Hair follicle dermal papilla cell (primary cell): ENCODE measurements around the gene WFIKKN1. TPM values are rescaled to one million over a fixed set of nuclear protein-coding genes. Genes with fewer than 3 reads are reported as not detected.

Experiments
- total RNA-seq: library from RNA; depleted of rRNA; stranded (reverse); fragments of >200 nt; gene quantifications from 2 replicates; pipeline ENCODE4 v1.2.3, GENCODE V29; 2012

WFIKKN1 gene, protein sequence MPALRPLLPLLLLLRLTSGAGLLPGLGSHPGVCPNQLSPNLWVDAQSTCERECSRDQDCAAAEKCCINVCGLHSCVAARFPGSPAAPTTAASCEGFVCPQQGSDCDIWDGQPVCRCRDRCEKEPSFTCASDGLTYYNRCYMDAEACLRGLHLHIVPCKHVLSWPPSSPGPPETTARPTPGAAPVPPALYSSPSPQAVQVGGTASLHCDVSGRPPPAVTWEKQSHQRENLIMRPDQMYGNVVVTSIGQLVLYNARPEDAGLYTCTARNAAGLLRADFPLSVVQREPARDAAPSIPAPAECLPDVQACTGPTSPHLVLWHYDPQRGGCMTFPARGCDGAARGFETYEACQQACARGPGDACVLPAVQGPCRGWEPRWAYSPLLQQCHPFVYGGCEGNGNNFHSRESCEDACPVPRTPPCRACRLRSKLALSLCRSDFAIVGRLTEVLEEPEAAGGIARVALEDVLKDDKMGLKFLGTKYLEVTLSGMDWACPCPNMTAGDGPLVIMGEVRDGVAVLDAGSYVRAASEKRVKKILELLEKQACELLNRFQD
- total RNA-seq: 0.12 and 0.16 TPM in 2 replicates

GRCh38 chr16:630815-631405 lies at the start of gene WFIKKN1:
WFIKKN1 (plus strand) TSS chr16:630985; CDS start chr16:631254, 269 bp downstream.

DNA sequence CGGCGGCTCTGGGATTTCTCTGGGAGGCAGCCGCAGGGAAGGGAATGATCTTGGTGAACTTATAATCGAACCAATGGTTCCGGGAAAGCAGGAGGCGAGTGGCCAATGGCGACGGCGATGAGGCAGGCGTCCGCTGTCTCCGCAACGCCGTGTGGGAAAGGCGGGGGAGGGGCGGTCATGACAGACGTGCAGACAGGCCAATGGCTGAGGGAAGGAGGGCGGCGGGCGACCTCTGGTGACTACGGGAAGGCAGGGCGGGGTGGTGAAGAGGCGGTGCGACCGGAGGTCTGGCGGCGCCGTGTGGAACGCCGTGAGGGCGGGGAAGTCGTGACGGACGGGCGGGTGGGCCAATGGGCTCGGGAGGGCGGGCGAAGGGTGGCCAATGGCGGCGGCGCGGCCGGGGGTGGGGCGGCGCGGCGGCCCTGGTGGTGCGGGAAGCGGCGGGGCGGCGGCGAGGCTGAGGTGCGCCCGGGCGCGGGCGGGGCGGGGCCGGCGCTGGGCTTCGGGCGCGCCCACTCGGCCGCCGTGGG lies 41.1 kb upstream of the WFIKKN1 start, which contains the start of gene RAB40C:
Gene RAB40C, plus strand, starts transcription at position 409 of the 530 bp plus-strand sequence. CDS start 226 bp downstream, outside the sequence.

DNA sequence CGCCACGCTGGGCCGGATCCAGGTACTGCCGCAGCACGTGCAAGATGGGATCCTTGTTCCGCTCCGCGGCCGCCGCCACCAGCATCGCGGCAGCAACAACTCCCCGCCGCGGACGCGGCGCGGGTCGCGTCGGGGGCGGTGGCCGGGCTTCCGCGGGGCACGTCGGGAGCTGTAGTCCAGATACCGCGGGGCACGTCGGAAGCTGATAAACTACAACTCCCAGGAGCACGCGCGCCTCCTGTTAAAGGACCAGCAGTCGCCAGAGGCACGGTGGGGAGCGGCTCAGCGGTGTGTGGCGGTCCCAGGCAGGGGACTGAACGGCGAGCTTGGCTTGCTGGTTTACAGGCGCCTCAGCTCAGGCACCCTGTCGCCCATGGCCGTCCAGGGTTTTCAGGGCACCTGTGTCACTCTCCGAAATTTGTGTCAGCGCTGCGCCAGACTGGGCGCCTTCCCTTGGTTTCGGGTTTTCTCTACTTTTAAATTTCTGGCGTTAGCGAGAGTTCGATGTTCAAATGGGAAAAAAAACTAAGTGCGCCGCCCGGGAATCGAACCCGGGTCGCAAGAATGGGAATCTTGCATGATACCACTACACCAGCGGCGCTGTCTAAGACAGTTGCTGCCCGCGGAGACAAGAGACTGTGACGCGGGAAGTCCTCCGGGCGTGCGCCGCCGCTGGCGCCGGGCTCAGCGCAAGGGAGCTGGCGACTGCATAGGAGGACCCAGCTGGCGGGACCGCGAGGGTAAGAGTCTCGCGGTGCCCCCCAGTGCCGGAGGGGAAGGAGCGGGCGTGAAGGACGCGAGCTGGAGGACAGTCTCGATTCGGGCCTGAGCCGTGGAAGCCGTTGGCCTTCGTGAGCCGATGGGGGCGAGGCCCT lies 5.7 kb downstream of the WFIKKN1 start, which contains the start of gene METTL26:
Gene METTL26, minus strand, starts transcription at position 100 of the 875 bp plus-strand sequence. Its CDS starts 15 bp downstream, at position 85.

DNA sequence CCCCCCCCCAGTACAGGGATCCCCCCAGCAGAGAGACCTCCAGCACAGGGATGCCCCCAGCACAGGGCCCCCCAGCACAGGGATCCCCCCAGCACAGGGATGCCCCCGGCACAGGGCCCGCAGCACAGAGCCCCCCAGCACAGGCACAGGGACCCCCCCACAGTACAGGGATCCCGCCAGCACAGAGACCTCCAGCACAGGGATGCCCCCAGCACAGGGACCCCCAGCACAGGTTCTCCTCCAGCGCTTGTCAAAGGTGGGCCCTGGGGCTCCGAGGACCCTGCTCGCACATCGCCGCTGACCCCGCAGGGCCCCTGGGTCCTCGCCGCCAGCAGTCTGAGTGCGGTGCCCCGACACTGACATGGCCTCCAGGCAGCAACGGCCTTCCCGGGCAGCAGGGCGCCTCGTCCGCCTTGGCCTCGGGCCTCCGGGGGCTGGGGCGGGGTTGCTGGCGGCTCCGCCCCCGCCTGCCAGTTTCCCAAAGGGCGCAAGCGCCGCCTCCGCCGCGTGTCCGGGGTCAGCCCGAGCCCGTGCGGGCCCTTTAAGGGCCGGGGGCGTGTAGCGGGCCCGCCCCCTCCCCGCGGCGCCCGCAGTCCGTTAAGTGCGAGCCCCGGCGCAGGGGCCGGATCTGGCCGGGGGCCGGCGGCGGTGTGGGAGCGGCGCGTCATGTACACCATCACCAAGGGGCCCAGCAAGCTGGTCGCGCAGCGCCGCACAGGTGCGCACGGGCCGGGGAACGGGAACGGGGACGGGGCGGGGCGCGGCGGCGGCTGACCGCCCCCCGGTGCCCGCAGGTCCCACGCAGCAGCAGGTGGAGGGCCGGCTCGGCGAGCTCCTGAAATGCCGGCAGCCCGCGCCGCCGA lies 10.8 kb downstream of the WFIKKN1 start, which contains the start of gene MCRIP2:
Gene MCRIP2, plus strand, starts transcription at position 503 of the 863 bp plus-strand sequence. Its CDS starts 164 bp downstream, at position 667.

DNA sequence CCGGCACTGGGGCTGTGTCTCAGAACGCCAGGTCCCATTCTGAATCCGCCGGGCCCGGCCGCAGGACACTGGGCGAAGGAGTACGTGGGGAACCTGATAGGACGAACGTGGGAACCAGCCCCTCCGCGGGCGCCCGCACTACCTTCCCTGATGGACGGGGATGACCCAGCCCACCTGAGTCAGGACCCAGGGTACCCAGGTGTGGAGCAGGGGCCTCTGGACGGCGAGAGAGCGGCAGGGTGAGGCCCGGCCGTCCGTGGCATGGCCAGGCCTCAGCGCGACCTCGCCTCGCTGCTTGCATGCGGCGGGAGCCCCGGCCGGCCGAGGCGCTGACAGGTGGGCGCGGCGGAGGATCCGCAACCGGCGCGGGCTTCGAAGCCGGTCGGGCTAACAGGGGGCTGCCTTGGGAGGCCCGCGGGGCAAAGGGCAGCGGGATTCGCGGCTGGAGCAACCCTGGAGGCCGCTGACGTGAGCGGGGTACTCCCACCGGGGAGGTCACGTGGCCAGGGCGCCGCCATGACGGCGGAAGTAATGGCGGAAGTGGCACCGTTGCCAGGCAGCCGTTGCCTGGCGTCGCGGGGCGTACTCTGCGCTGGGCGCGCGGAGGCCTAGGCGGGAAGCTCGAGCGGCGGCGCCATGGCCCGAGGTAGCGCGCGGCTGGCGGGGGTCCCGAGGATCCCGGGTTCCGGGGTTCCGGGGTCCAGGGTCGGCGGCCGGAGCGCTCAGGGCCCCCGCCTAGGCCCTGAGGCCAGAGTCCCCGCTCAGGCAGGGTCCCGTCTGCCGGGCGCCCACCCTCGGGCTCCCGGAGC lies 18.2 kb downstream of the WFIKKN1 start, which contains the start of gene WDR90:
Gene WDR90, plus strand, starts transcription at position 585 of the 809 bp plus-strand sequence. Its CDS starts 52 bp downstream, at position 637.

GRCh38 chr16:667780-668518 lies 37.2 kb downstream of the WFIKKN1 start, which contains the start of gene RHOT2:
RHOT2 (plus strand) TSS chr16:668132; CDS start chr16:668200, 68 bp downstream.

DNA sequence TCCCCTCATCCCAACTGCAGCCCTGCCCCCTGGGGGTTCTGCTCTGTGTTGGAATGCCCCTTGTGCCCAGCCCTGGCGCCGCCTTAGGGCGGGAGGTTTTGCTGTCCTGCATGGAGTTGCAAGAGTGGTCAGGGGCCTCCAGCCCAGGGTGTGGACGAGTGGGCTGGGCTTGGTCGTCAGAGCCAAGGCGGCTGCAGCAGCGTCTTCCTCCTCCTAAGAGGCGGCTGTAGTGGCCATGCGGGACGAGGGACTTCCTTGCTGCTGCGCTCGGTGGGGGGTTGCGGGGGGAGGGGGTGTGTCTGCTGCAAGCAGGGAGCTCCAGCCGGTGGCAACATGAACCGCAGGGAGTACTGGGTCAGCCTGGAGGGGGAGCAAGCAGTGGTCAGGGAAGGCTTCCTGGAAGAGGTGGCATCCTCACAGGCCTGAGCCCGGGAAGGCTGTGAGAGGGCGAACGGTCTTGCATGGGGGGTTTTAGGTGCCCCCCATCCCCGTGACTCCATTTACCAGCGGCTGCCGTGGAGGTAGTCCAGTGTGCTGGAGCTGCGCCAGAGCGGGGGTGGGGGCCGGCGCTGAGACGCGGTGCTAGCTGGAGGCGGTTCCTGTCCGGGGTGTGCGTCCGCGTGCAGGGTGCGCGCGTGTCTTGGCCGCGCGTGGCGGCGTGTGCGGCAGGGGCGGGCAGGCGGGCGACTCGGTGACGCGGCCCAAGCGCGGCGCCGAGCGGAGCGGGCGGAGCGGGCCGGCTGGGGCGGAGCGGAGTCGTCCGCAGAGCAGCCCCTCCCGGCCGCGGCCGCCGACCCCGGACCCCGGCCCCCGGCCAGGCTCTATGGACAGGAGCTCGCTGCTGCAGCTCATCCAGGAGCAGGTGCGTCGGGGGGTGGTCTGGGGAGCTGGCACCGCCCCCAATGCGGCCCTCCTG lies 44.4 kb downstream of the WFIKKN1 start, which contains the start of gene RHBDL1:
Gene RHBDL1, plus strand, starts transcription at position 704 of the 916 bp plus-strand sequence. Its CDS starts 120 bp downstream, at position 824.

GRCh38 chr16:679814-680624 lies 49.2 kb downstream of the WFIKKN1 start, which contains the start of gene STUB1:
STUB1 (plus strand) TSS chr16:680410; CDS start chr16:680526, 116 bp downstream.

Other genes starting within 250 kb of the WFIKKN1 start
- 46.3 and 54.8 TPM in 2 replicates for gene PGAP6, start 249.0 kb upstream of the WFIKKN1 start, total RNA-seq
- 122 and 127 TPM in 2 replicates for gene NME4, start 233.8 kb upstream of the WFIKKN1 start, total RNA-seq
- 25.0 and 25.2 TPM in 2 replicates for gene DECR2, start 229.1 kb upstream of the WFIKKN1 start, total RNA-seq
- 21.6 and 24.3 TPM in 2 replicates for gene RAB11FIP3, start 205.3 kb upstream of the WFIKKN1 start, total RNA-seq
- 44.9 and 60.5 TPM in 2 replicates for gene CAPN15, start 103.3 kb upstream of the WFIKKN1 start, total RNA-seq
- 0.32 TPM in 1 of 2 replicates, not detected in the other for gene PRR35, start 70.6 kb upstream of the WFIKKN1 start, total RNA-seq
- gene NHLRC4, start 64.0 kb upstream of the WFIKKN1 start, total RNA-seq: 1.5 and 2.6 TPM in 2 replicates
- gene PIGQ, start 61.0 kb upstream of the WFIKKN1 start, total RNA-seq: 30.2 and 36.2 TPM in 2 replicates
- gene RAB40C, start 40.9 kb upstream of the WFIKKN1 start, total RNA-seq: 14.6 and 19.8 TPM in 2 replicates
- 57.0 and 75.8 TPM in 2 replicates for gene METTL26, start 5.3 kb downstream of the WFIKKN1 start, total RNA-seq
- gene MCRIP2, start 10.8 kb downstream of the WFIKKN1 start, total RNA-seq: 13.8 and 14.8 TPM in 2 replicates
- gene WDR90, start 18.4 kb downstream of the WFIKKN1 start, total RNA-seq: 9.7 and 12.8 TPM in 2 replicates
- 49.2 and 53.2 TPM in 2 replicates for gene RHOT2, start 37.1 kb downstream of the WFIKKN1 start, total RNA-seq
- 2.9 TPM in 2 replicates for gene RHBDL1, start 44.7 kb downstream of the WFIKKN1 start, total RNA-seq
- 71.6 and 83.9 TPM in 2 replicates for gene STUB1, start 49.4 kb downstream of the WFIKKN1 start, total RNA-seq
- 46.6 and 52.9 TPM in 2 replicates for gene JMJD8, start 53.3 kb downstream of the WFIKKN1 start, total RNA-seq
- 10.6 and 12.8 TPM in 2 replicates for gene WDR24, start 59.4 kb downstream of the WFIKKN1 start, total RNA-seq
- gene FBXL16, start 74.8 kb downstream of the WFIKKN1 start, total RNA-seq: under 0.01 TPM in 1 of 2 replicates, not detected in the other
- gene METRN, start 84.1 kb downstream of the WFIKKN1 start, total RNA-seq: 41.3 and 48.5 TPM in 2 replicates
- 21.9 and 25.1 TPM in 2 replicates for gene ANTKMT, start 90.2 kb downstream of the WFIKKN1 start, total RNA-seq
- gene CCDC78, start 95.5 kb downstream of the WFIKKN1 start, total RNA-seq: 2.8 and 2.9 TPM in 2 replicates
- 15.3 and 20.5 TPM in 2 replicates for gene HAGHL, start 96.1 kb downstream of the WFIKKN1 start, total RNA-seq
- gene CIAO3, start 110.0 kb downstream of the WFIKKN1 start, total RNA-seq: 33.8 and 36.1 TPM in 2 replicates
- gene MSLN, start 129.7 kb downstream of the WFIKKN1 start, total RNA-seq: 0.12 TPM in 1 of 2 replicates, not detected in the other
- gene RPUSD1, start 157.4 kb downstream of the WFIKKN1 start, total RNA-seq: 26.1 and 31.0 TPM in 2 replicates
- 2.8 and 3.7 TPM in 2 replicates for gene CHTF18, start 157.6 kb downstream of the WFIKKN1 start, total RNA-seq
- not detected in 2 replicates for gene GNG13, start 169.7 kb downstream of the WFIKKN1 start, total RNA-seq